NCI-H1694 treated with DMSO at 0.1 percent for 48 hours (cell line): Measurements from ENCODE around the gene CELF1.

ENCODE experiments used
- DNase-seq: peaks from one replicate; lab custom pipeline; 2025; lab: John Stamatoyannopoulos, UW

Gene CELF1

GRCh38 chr11:47509077-47509536, 43.8 kb downstream of the CELF1 start:
- no peak for DNase-seq

- DNase-seq = no peak
These were observed 44.5 kb downstream of the CELF1 start for GRCh38 chr11:47508240-47508957.

- DNase-seq = no peak
These were observed 45.2 kb downstream of the CELF1 start for GRCh38 chr11:47507563-47508239.

- DNase-seq = no peak
These were observed 46.0 kb downstream of the CELF1 start for GRCh38 chr11:47506795-47507562.

- no peak for DNase-seq
These were observed 46.6 kb downstream of the CELF1 start for GRCh38 chr11:47506373-47506772.

- no peak for DNase-seq
These were observed 48.0 kb downstream of the CELF1 start for GRCh38 chr11:47504910-47505309.

- no peak for DNase-seq
These were observed 49.7 kb downstream of the CELF1 start for GRCh38 chr11:47503227-47503626.

GRCh38 chr11:47502767-47503166, 50.2 kb downstream of the CELF1 start:
- DNase-seq = no peak

- no peak for DNase-seq
These were observed 51.8 kb downstream of the CELF1 start for GRCh38 chr11:47501101-47501500.

GRCh38 chr11:47500121-47500520, 52.8 kb downstream of the CELF1 start:
- no peak for DNase-seq

- no peak for DNase-seq
These were observed 53.3 kb downstream of the CELF1 start for GRCh38 chr11:47499614-47500013.

GRCh38 chr11:47499161-47499560, 53.8 kb downstream of the CELF1 start:
- no peak for DNase-seq

GRCh38 chr11:47498584-47499152, 54.3 kb downstream of the CELF1 start:
- DNase-seq = no peak

- DNase-seq = no peak
These were observed 54.8 kb downstream of the CELF1 start for GRCh38 chr11:47498149-47498548.

- no peak for DNase-seq
These were observed 56.1 kb downstream of the CELF1 start for GRCh38 chr11:47496808-47497207.

GRCh38 chr11:47495856-47496217, 57.1 kb downstream of the CELF1 start:
- no peak for DNase-seq

- DNase-seq = no peak
These were observed 57.7 kb downstream of the CELF1 start for GRCh38 chr11:47495011-47495855.

GRCh38 chr11:47489395-47489755, 63.6 kb downstream of the CELF1 start:
- no peak for DNase-seq

GRCh38 chr11:47488674-47489394, 64.1 kb downstream of the CELF1 start:
- no peak for DNase-seq

GRCh38 chr11:47488111-47488510, 64.8 kb downstream of the CELF1 start:
- no peak for DNase-seq

GRCh38 chr11:47487421-47487820, 65.5 kb downstream of the CELF1 start:
- no peak for DNase-seq
